Loucy (cell line): ENCODE results near the gene VPS35L.

Experiments used
- CTCF ChIP-seq: fragments of 200-600 bp; sonication (generic); conservative IDR thresholded peaks from 2 replicates; pipeline ENCODE4 v1.5.1; 2014; ENCODE audit warnings: mild to moderate bottlenecking, antibody characterized with exemption, low read length
- EZH2phosphoT487 ChIP-seq: fragments of 200-600 bp; IDR thresholded peaks from 2 replicates; pipeline ENCODE4 v1.6.1; 2018; ENCODE audit warnings: antibody characterized with exemption, mild to moderate bottlenecking, moderate library complexity, borderline replicate concordance

- TF ChIP-seq EZH2phosphoT487 (no peak), CTCF (no peak)
Observed at GRCh38 chr16:19527161-19527560, 28.3 kb upstream of the VPS35L start.
